OCI-LY1 (cell line): ENCODE data around the gene MFSD11.

ENCODE experiments used
- H2AFZ ChIP-seq: fragments of 200-600 bp; sonication (generic), shearing (Covaris generic); 2 replicates; pipeline ENCODE4 v1.6.0; 2014; ENCODE audit warnings: antibody characterized with exemption, mild to moderate bottlenecking, low read length
- H3F3A ChIP-seq: fragments of 200-600 bp; sonication (generic), shearing (Covaris generic); 2 replicates; pipeline ENCODE4 v1.6.0; 2014; ENCODE audit warnings: mild to moderate bottlenecking, antibody characterized with exemption, low read length, moderate library complexity; ENCODE audit not compliant: insufficient read depth
- H3K27ac ChIP-seq: fragments of 200-600 bp; sonication (generic); 2 replicates; pipeline ENCODE4 v1.5.1; 2014; ENCODE audit warnings: low read length, mixed run types, mild to moderate bottlenecking, low read depth; ENCODE audit not compliant: poor library complexity, severe bottlenecking
- H3K27me3 ChIP-seq: fragments of 200-600 bp; sonication (generic); 2 replicates; pipeline ENCODE4 v1.6.0; 2014; ENCODE audit warnings: antibody characterized with exemption, mild to moderate bottlenecking, low read length, moderate library complexity; ENCODE audit not compliant: insufficient read depth
- H3K36me3 ChIP-seq: fragments of 200-600 bp; sonication (generic); 2 replicates; pipeline ENCODE4 v1.6.1; 2014; ENCODE audit warnings: mild to moderate bottlenecking, antibody characterized with exemption, low read length, moderate library complexity, mixed read lengths; ENCODE audit not compliant: insufficient read depth
- H3K4me1 ChIP-seq: fragments of 200-600 bp; sonication (generic); 2 replicates; pipeline ENCODE4 v1.5.1; 2014; ENCODE audit warnings: mild to moderate bottlenecking, low read length, moderate library complexity; ENCODE audit not compliant: insufficient read depth, severe bottlenecking
- H3K4me2 ChIP-seq: fragments of 200-600 bp; sonication (generic), shearing (Covaris generic); 2 replicates; pipeline ENCODE4 v1.6.1; 2014; ENCODE audit warnings: low read length
- H3K4me3 ChIP-seq: fragments of 200-600 bp; sonication (generic); 2 replicates; pipeline ENCODE4 v1.5.1; 2014; ENCODE audit warnings: low read length, low read depth, mild to moderate bottlenecking, mixed read lengths; ENCODE audit not compliant: poor library complexity, severe bottlenecking
- H3K79me2 ChIP-seq: fragments of 200-600 bp; shearing (Covaris generic); 2 replicates; pipeline ENCODE4 v1.6.1; 2016; ENCODE audit warnings: mixed run types, low read length, mixed read lengths; ENCODE audit not compliant: insufficient read depth
- H3K9ac ChIP-seq: fragments of 200-600 bp; sonication (generic), shearing (Covaris generic); 2 replicates; pipeline ENCODE4 v1.6.1; 2014; ENCODE audit warnings: mild to moderate bottlenecking, low read length, mixed read lengths
- H3K9me2 ChIP-seq: fragments of 200-600 bp; sonication (generic), shearing (Covaris generic); 2 replicates; pipeline ENCODE4 v1.6.1; 2014; ENCODE audit warnings: low read depth, mild to moderate bottlenecking, low read length, mixed read lengths
- H3K9me3 ChIP-seq: fragments of 200-600 bp; shearing (Covaris generic); 2 replicates; pipeline ENCODE4 v1.6.1; 2014; ENCODE audit warnings: low read length, mixed read lengths
- H4K20me1 ChIP-seq: fragments of 200-600 bp; sonication (generic), shearing (Covaris generic); 2 replicates; pipeline ENCODE4 v1.6.0; 2016; ENCODE audit warnings: mild to moderate bottlenecking, low read length; ENCODE audit not compliant: insufficient read depth
- EZH2 ChIP-seq: fragments of 200-600 bp; sonication (generic), shearing (Covaris generic); IDR thresholded peaks from 2 replicates; pipeline ENCODE4 v1.8.0; 2017; ENCODE audit warnings: borderline replicate concordance, mixed run types, mild to moderate bottlenecking, antibody characterized with exemption, low read length, moderate library complexity, mixed read lengths
- TF ChIP-seq, protein P1 (sequence below): fragments of 200-600 bp; sonication (generic), shearing (Covaris generic); IDR thresholded peaks from 2 replicates; pipeline ENCODE4 v1.5.1; 2017; ENCODE audit warnings: mild to moderate bottlenecking, antibody characterized with exemption, low read length, moderate library complexity, mixed read lengths

MFSD11 gene

DNA sequence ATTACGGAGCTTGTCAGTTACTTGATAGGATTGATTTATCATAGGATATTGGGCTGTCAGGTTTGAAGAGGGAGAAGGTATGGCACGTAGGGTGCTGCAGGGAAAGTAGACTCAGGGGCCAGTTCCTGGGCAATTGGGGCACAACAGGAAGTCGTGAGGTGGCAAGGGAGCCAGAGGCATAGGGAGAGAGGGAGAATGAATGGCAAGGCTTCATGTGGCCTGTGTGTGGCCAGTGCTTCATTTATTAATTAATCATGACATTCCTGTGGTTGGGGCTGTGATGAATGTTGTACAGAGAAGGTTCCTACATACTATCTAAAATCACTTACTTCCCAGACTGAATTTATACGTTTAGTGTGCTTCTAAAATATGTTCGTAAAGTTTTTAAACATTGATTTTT lies 19.3 kb downstream of the MFSD11 start:
- H3K9ac ChIP-seq: no peak overlapping the region

DNA sequence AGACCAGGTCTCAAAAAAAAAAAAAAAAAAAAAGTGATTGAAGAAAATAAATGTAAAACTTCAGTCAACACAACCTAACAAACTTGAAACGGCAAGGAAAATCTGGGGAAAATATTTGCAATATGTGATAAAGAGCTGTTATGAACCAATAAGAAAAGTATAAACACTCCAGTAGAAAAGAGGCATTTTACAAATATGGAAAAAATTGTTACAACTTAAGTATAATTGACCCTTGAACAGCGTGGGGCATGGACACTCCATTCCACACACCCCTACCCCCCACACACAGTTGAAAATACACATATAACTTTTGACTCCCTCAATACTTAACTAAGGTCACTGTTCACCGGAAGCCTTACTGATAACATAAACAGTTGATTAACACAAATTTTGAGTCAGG lies 20.7 kb downstream of the MFSD11 start:
- H3K27ac ChIP-seq: no peak overlapping the region
- TF ChIP-seq, protein P1, sequence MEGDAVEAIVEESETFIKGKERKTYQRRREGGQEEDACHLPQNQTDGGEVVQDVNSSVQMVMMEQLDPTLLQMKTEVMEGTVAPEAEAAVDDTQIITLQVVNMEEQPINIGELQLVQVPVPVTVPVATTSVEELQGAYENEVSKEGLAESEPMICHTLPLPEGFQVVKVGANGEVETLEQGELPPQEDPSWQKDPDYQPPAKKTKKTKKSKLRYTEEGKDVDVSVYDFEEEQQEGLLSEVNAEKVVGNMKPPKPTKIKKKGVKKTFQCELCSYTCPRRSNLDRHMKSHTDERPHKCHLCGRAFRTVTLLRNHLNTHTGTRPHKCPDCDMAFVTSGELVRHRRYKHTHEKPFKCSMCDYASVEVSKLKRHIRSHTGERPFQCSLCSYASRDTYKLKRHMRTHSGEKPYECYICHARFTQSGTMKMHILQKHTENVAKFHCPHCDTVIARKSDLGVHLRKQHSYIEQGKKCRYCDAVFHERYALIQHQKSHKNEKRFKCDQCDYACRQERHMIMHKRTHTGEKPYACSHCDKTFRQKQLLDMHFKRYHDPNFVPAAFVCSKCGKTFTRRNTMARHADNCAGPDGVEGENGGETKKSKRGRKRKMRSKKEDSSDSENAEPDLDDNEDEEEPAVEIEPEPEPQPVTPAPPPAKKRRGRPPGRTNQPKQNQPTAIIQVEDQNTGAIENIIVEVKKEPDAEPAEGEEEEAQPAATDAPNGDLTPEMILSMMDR: no peak
- no peak for TF ChIP-seq EZH2
- H4K20me1 ChIP-seq: no peaks in the 10 kb centered on the region
- no peak overlapping the region for H3K4me3 ChIP-seq
- H3K79me2 ChIP-seq: no peaks in the 10 kb centered on the region
- H3K36me3 ChIP-seq: peaks cover 31% of the 10 kb centered on the region
- H3K9ac ChIP-seq: no peak overlapping the region
- H2AFZ ChIP-seq: no peak overlapping the region
- no peaks in the 10 kb centered on the region for H3K4me1 ChIP-seq
- no peaks in the 10 kb centered on the region for H3K9me3 ChIP-seq
- no peaks in the 10 kb centered on the region for H3K9me2 ChIP-seq
- H3K4me2 ChIP-seq: no peak overlapping the region
- no peaks in the 10 kb centered on the region for H3F3A ChIP-seq
- H3K27me3 ChIP-seq: no peaks in the 10 kb centered on the region

More for the DNA sequence above, 19.3 kb downstream of the MFSD11 start:
- Histone ChIP-seq H2AFZ (no peak overlapping the region), H3K9me3 (no peaks in the 10 kb centered on the region), H3K4me3 (no peak overlapping the region), H3K36me3 (peaks cover 33% of the 10 kb centered on the region), H3F3A (no peaks in the 10 kb centered on the region), H3K9me2 (no peaks in the 10 kb centered on the region), H3K4me1 (peaks cover under 1% of the 10 kb centered on the region), H4K20me1 (no peaks in the 10 kb centered on the region), H3K27ac (no peak overlapping the region), H3K4me2 (no peak overlapping the region), H3K27me3 (no peaks in the 10 kb centered on the region), H3K79me2 (no peaks in the 10 kb centered on the region)
- no peak for TF ChIP-seq EZH2
- TF ChIP-seq, protein P1: no peak

- H4K20me1 ChIP-seq: no peaks in the 10 kb centered on the region
These were observed 35.1 kb downstream of the MFSD11 start for GRCh38 chr17:76772842-76773525.

More at GRCh38 chr17:76772842-76773525, 35.1 kb downstream of the MFSD11 start:
- no peaks in the 10 kb centered on the region for H3K27me3 ChIP-seq
- H3K9ac ChIP-seq: no peak overlapping the region
- H3K9me3 ChIP-seq: no peaks in the 10 kb centered on the region
- TF ChIP-seq EZH2: no peak
- TF ChIP-seq, protein P1: no peak
- peaks cover 51% of the 10 kb centered on the region for H3K36me3 ChIP-seq
- no peaks in the 10 kb centered on the region for H3K4me1 ChIP-seq
- H3K4me2 ChIP-seq: no peak overlapping the region
- no peak overlapping the region for H3K27ac ChIP-seq
- H3K4me3 ChIP-seq: no peak overlapping the region
- H2AFZ ChIP-seq: no peak overlapping the region
- no peaks in the 10 kb centered on the region for H3F3A ChIP-seq
- H3K79me2 ChIP-seq: no peaks in the 10 kb centered on the region
- no peaks in the 10 kb centered on the region for H3K9me2 ChIP-seq
